Lung (tissue), 12 donors: Measurements from ENCODE around the gene OLFM2. TPM values are rescaled to one million over a fixed set of nuclear protein-coding genes. Genes with fewer than 3 reads are reported as not detected.

Experiments used
- ATAC-seq: fragments of 200-7000 bp; cut with Tn5 transposase; one replicate; pipeline ENCODE4 v1.9.1; 2020; ENCODE audit warnings: moderate number of reproducible peaks; ENCODE audit not compliant: insufficient read depth, low FRiP score
- DNase-seq, 3 donors: peaks; one replicate each; pipeline ENCODE4 v3.0.0-alpha.2; 2013 to 2017
- H3K27ac ChIP-seq, 2 donors: one replicate each; pipeline ENCODE4 v1.5.1; 2013; ENCODE audit warnings: mild to moderate bottlenecking in 2 of 2, moderate library complexity in 2 of 2, control low read depth in 1 of 2, inconsistent platforms in 1 of 2, low read depth in 1 of 2, low read length in 1 of 2
- H3K27me3 ChIP-seq, 3 donors: one replicate each; pipeline ENCODE4 v1.5.1; 2013; ENCODE audit warnings: low read length in 2 of 3; ENCODE audit not compliant: control insufficient read depth in 3 of 3, insufficient read depth in 3 of 3
- H3K36me3 ChIP-seq, 4 donors: one replicate each; pipeline ENCODE4 v1.5.1; 2013; ENCODE audit warnings: low read length in 4 of 4, mild to moderate bottlenecking in 1 of 4, moderate library complexity in 1 of 4; ENCODE audit not compliant: control insufficient read depth in 4 of 4, insufficient read depth in 4 of 4
- H3K4me1 ChIP-seq, 5 donors: one replicate each; pipeline ENCODE4 v1.5.1; 2013; ENCODE audit warnings: low read length in 5 of 5, mild to moderate bottlenecking in 2 of 5, moderate library complexity in 1 of 5; ENCODE audit not compliant: control insufficient read depth in 5 of 5, insufficient read depth in 5 of 5
- H3K4me3 ChIP-seq: one replicate; pipeline ENCODE4 v1.5.1; 2013; ENCODE audit warnings: mild to moderate bottlenecking, control low read depth, moderate library complexity
- H3K9ac ChIP-seq, 2 donors: one replicate each; pipeline ENCODE4 v1.5.1; 2013; ENCODE audit warnings: low read length in 2 of 2, control low read depth in 1 of 2; ENCODE audit not compliant: insufficient read depth in 1 of 2
- H3K9me3 ChIP-seq, 4 donors: one replicate each; pipeline ENCODE4 v1.5.1; 2013; ENCODE audit warnings: low read length in 3 of 4, mild to moderate bottlenecking in 1 of 4, moderate library complexity in 1 of 4; ENCODE audit not compliant: control insufficient read depth in 4 of 4, insufficient read depth in 3 of 4
- CTCF ChIP-seq: IDR thresholded peaks from 2 replicates; pipeline ENCODE4 v1.5.1; 2012; ENCODE audit warnings: mild to moderate bottlenecking; ENCODE audit errors: control extremely low read depth, extremely low read depth
- WGBS, 2 donors: extraction: QIAGEN DNeasy Blood & Tissue Kit; methylation state at CpG; one replicate each; pipeline ENCODE4 v1.1.7; 2013; 5-methylcytosine and 5-hydroxymethylcytosine counted together
- polyA plus RNA-seq, 2 donors: library from polyadenylated mRNA; stranded (reverse); fragments of 200-250 nt; gene quantifications; one replicate each; pipeline ENCODE4 v1.2.1, GENCODE V29; 2013
- total RNA-seq, 2 donors: library from RNA; depleted of rRNA in 1 of 2; stranded (reverse); fragments of >200 nt in 1 of 2; gene quantifications; one replicate each; pipeline ENCODE4 v1.2.1, GENCODE V29; 2014 to 2021
- donor health status: control.
- donor health status: control.
- donor health status: Bipolar disorder and iron deficiency.
- donor health status: healthy.
- donor health status: DM: yes; HTN: yes; CAD: no.

Gene OLFM2
- total and polyA plus RNA-seq, 4 donors = 2.2 to 14.3 (median 8.8) TPM

- no peak overlapping the region for H3K27ac ChIP-seq
- peaks cover 0 to 4% (median 0%) of the 10 kb centered on the region in 5 donors for H3K4me1 ChIP-seq
- H3K9ac ChIP-seq = no peak overlapping the region
- peaks cover 0 to 29% (median 20%) of the 10 kb centered on the region in 3 donors for H3K27me3 ChIP-seq
- H3K36me3 ChIP-seq = no peaks in the 10 kb centered on the region
- no peak for TF ChIP-seq CTCF
- H3K9me3 ChIP-seq = no peaks in the 10 kb centered on the region
- DNase-seq = peak in 1 of 3 donors; percentile 24
- ATAC-seq = no peak
- WGBS, 2 donors = 0 to 2% methylated on average over 17 to 27 of the region's 27 CpGs
- peak overlapping the region; percentile 8 for H3K4me3 ChIP-seq
These were observed 22.4 kb downstream of the OLFM2 start for GRCh38 chr19:9914001-9914314.

- Histone ChIP-seq H3K36me3 (no peaks in the 10 kb centered on the region), H3K27ac (no peak overlapping the region), H3K4me1 (peaks cover 0 to 4% (median 0%) of the 10 kb centered on the region in 5 donors), H3K4me3 (no peak overlapping the region), H3K27me3 (peaks cover 0 to 29% (median 20%) of the 10 kb centered on the region in 3 donors), H3K9ac (no peak overlapping the region), H3K9me3 (no peaks in the 10 kb centered on the region)
- DNase-seq = peak in 1 of 3 donors; percentile 22
- ATAC-seq = no peak
- 2 to 4% methylated on average over 50 to 89 of the region's 95 CpGs for WGBS, 2 donors
- no peak for TF ChIP-seq CTCF
These were observed 22.9 kb downstream of the OLFM2 start for GRCh38 chr19:9913237-9914000.

- H3K36me3 ChIP-seq = no peaks in the 10 kb centered on the region
- H3K4me3 ChIP-seq = no peak overlapping the region
- no peak overlapping the region for H3K9ac ChIP-seq
- DNase-seq (no peak), ATAC-seq (no peak)
- 29 to 35% methylated on average over 24 of the region's 24 CpGs for WGBS, 2 donors
- peaks cover 0 to 29% (median 20%) of the 10 kb centered on the region in 3 donors for H3K27me3 ChIP-seq
- no peak overlapping the region for H3K27ac ChIP-seq
- H3K9me3 ChIP-seq = no peaks in the 10 kb centered on the region
- peaks cover 0 to 4% (median 0%) of the 10 kb centered on the region in 5 donors for H3K4me1 ChIP-seq
- no peak for TF ChIP-seq CTCF
These were observed 23.6 kb downstream of the OLFM2 start for GRCh38 chr19:9912551-9913236.
